C4-2B (cell line): ENCODE results near the gene AKR1C2.
"Not testable (repeated sequence)": the region's sequence is repeated elsewhere in the genome, so short reads cannot be mapped to it uniquely, and the experiment has no call there.

Experiments
- ZFX ChIP-seq: fragments of 450-650 bp; IDR thresholded peaks from 2 replicates; pipeline ENCODE4 v1.6.1; 2017
- TF ChIP-seq, protein P1 (sequence below): fragments of 450-650 bp; conservative IDR thresholded peaks from 2 replicates; pipeline ENCODE4 v1.5.1; 2017; ENCODE audit warnings: mild to moderate bottlenecking

GRCh38 chr10:5010043-5010442 is 6.4 kb upstream of the AKR1C2 start:
- TF ChIP-seq, protein P1, sequence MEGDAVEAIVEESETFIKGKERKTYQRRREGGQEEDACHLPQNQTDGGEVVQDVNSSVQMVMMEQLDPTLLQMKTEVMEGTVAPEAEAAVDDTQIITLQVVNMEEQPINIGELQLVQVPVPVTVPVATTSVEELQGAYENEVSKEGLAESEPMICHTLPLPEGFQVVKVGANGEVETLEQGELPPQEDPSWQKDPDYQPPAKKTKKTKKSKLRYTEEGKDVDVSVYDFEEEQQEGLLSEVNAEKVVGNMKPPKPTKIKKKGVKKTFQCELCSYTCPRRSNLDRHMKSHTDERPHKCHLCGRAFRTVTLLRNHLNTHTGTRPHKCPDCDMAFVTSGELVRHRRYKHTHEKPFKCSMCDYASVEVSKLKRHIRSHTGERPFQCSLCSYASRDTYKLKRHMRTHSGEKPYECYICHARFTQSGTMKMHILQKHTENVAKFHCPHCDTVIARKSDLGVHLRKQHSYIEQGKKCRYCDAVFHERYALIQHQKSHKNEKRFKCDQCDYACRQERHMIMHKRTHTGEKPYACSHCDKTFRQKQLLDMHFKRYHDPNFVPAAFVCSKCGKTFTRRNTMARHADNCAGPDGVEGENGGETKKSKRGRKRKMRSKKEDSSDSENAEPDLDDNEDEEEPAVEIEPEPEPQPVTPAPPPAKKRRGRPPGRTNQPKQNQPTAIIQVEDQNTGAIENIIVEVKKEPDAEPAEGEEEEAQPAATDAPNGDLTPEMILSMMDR = not testable (repeated sequence)
- TF ChIP-seq ZFX = not testable (repeated sequence)
